Skeletal muscle satellite cell (primary cell): ENCODE measurements around the gene MPND.
"Not testable (repeated sequence)": the region's sequence is repeated elsewhere in the genome, so short reads cannot be mapped to it uniquely, and the experiment has no call there.

ENCODE experiments used
- H3K27me3 ChIP-seq: 2 replicates; pipeline ENCODE4 v1.7.0; 2013; ENCODE audit warnings: low read length; ENCODE audit not compliant: control insufficient read depth, insufficient read depth
- H3K36me3 ChIP-seq: 2 replicates; pipeline ENCODE4 v1.7.0; 2013; ENCODE audit warnings: mild to moderate bottlenecking, control low read depth, low read length; ENCODE audit not compliant: insufficient read depth
- H3K4me1 ChIP-seq: 2 replicates; pipeline ENCODE4 v1.7.0; 2013; ENCODE audit warnings: low read length; ENCODE audit not compliant: control insufficient read depth, insufficient read depth
- H3K4me2 ChIP-seq: 2 replicates; pipeline ENCODE4 v1.7.0; 2013; ENCODE audit warnings: mild to moderate bottlenecking, low read length
- H3K4me3 ChIP-seq: 2 replicates; pipeline ENCODE4 v1.7.0; 2013; ENCODE audit warnings: low read length
- H3K9ac ChIP-seq: 2 replicates; pipeline ENCODE4 v1.7.0; 2013; ENCODE audit warnings: mild to moderate bottlenecking, low read depth, low read length, moderate library complexity
- H3K9me3 ChIP-seq: replicated peaks from 2 replicates; pipeline ENCODE4 v1.7.0; 2013; ENCODE audit warnings: mild to moderate bottlenecking, control low read depth, low read length

The MPND gene

DNA sequence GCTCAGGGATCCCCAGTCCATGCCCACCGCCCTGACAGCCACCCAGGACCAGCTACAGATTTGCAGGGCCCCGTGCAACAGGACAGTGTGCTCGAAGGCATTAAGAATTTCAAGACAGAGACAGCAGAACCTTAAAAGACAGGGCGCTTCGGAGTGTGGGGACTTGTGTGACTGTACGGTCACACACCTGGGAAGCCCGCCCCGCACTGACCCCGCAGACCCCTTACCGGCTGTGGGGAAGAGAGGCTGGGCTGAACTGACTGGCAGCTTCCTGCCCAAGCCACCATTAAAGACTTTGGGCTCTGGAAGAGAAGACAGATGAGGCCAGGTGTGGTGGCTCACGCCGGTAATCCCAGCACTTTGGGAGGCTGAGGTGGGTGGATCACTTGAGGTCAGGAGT lies 19.1 kb upstream of the MPND start:
- H3K9me3 ChIP-seq = no peaks in the 10 kb centered on the region
- no peak overlapping the region for H3K9ac ChIP-seq
- peaks cover 15% of the 10 kb centered on the region for H3K4me1 ChIP-seq
- H3K36me3 ChIP-seq = no peaks in the 10 kb centered on the region
- peaks cover 6% of the 10 kb centered on the region for H3K27me3 ChIP-seq
- H3K4me2 ChIP-seq = no peak overlapping the region
- H3K4me3 ChIP-seq = no peak overlapping the region

DNA sequence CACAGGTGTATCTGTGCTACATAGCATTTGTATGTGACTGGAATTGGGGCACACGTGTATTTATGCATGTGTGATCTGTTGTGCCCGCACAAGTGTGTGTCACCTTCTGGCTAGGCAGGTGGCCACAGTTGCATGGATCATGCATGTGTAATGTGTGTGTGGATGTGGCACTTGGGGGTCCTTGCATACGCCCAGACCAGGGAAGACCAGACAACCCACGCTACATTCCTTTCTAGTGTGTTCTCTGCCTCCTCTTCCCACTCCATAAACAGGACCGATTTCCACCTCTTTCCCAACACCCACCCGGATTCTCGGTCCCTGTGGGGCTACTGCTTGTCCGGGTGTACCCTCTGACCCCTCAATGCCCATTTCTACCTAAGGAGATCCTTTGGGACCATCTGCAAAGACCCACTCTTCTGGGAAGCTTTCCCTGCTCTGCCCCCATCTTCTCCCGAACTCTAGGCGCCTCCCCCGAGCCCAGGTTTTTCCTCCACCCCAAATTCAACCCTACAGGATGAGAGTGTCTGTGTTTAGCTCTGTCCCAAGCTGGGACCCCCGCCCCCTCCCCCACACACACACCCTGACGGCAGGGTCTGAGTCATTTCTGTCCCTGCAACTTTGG lies 17.0 kb upstream of the MPND start:
- no peaks in the 10 kb centered on the region for H3K9me3 ChIP-seq
- H3K9ac ChIP-seq = no peak overlapping the region
- no peak overlapping the region for H3K4me2 ChIP-seq
- peaks cover 15% of the 10 kb centered on the region for H3K4me1 ChIP-seq
- H3K4me3 ChIP-seq = no peak overlapping the region
- H3K36me3 ChIP-seq = no peaks in the 10 kb centered on the region
- peaks cover 6% of the 10 kb centered on the region for H3K27me3 ChIP-seq

DNA sequence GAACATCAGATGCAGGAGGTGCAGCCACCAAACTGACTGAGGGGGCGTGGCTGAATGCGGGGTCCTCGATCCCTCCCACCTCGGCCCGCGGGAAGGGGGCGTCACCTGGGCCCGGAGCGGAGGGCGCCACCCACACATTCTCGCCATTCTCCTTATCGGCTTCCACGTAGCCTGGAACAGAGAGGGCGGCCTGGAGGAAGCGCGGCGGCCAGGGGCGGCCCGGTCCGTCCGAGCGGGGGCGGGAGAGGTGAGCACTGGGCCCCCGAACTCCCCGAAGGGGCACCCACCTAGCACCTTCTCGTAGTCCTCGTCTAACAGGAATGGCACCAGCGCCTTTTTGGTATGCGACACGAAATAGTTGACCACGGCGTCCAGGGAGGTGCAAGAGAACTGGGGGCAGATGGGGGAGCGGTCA lies 16.5 kb upstream of the MPND start:
- Histone ChIP-seq H3K9me3 (no peaks in the 10 kb centered on the region), H3K9ac (no peak overlapping the region), H3K4me3 (no peak overlapping the region), H3K36me3 (no peaks in the 10 kb centered on the region), H3K27me3 (peaks cover 6% of the 10 kb centered on the region), H3K4me2 (peak overlapping the region; percentile 65), H3K4me1 (peaks cover 15% of the 10 kb centered on the region)

DNA sequence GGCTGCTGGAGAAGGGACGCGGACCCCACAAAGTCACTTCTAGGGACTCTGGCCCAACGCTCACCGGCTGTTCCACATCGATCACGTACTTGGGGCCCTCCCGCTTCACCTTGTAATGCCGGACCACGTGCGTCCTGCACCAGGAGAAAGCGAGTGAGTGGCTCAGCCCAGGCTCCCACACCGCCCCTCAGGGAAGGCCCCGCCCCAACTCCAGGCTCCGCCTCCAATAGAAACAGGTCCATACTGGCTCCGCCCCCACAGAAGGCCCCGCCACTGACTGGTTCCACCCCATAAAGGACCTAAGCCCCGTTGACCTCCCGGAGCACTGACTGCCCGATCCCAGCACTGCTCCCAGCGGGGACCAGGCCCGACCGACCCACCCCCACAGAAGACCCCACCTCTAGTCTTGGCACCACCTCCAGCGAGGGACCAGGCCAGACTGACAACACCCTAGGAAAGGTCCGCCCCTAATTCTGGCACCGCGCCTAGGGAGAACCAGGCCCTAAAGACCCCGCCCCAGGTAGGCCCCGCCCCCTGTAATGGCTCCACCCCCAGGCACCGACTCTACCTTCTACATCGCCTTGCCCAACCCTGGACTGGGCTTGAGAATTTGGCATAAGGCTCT lies 16.0 kb upstream of the MPND start:
- Histone ChIP-seq H3K4me1 (peaks cover 15% of the 10 kb centered on the region), H3K9me3 (no peaks in the 10 kb centered on the region), H3K4me2 (peak overlapping the region; percentile 65), H3K36me3 (no peaks in the 10 kb centered on the region), H3K4me3 (peak overlapping the region; percentile 39), H3K27me3 (peaks cover 6% of the 10 kb centered on the region), H3K9ac (no peak overlapping the region)

DNA sequence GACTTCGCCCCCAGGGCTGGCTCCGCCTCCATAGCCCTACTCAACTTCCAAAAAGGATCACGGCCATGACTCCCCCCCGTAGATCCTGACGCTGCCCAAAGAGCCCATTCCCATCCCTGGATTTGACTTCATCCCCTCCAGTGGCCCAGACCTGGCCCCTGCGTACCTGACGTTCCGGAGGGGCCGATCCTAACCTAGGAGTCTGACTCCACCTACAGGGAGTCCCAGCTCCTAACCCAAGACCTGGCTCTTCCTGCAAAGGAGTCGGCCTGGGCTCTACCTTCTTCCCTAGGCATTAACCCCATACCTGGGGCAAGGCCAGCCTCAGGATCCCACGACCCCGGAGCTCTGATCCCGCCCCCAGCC lies 15.5 kb upstream of the MPND start:
- Histone ChIP-seq H3K36me3 (no peaks in the 10 kb centered on the region), H3K4me1 (peaks cover 15% of the 10 kb centered on the region), H3K27me3 (peaks cover 6% of the 10 kb centered on the region), H3K4me3 (peak overlapping the region; percentile 39), H3K9ac (no peak overlapping the region), H3K9me3 (no peaks in the 10 kb centered on the region), H3K4me2 (no peak overlapping the region)

DNA sequence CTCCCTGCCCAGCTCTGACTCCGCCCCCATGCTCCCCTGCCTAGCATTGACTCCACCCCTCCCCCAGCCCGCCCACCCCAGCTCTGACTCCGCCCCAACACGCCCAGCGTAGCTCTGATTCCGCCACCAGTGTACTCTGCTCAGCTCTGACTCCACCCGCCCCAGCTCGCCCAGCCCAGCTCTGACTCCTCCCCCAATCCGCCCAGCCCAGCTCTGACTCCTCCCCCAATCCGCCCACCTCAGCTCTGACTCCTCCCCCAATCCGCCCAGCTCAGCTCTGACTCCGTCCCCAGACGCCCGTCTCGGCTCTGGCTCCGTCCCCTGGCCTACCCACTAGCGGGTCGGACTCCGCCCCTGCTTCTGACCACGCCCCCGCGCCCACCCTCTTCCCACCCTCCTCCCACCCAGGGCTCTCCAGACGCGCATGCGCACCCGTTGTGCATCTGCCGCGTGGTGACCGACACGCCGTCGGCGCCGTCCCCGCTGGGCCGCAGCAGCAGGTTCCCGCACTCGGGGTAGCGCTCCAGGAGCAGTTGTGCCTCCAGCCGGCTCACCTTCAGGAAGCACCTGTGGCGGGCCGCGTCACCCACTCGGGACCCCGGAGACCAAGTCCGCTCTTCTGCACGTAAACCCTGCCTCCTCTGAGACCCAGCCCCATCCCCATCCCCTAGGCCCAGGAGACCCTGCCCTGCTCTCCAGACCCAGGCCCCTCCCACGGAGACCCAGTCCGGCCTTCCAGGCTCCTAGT lies 14.9 kb upstream of the MPND start:
- no peaks in the 10 kb centered on the region for H3K9me3 ChIP-seq
- H3K4me1 ChIP-seq = peaks cover 15% of the 10 kb centered on the region
- peak overlapping the region; percentile 78 for H3K4me2 ChIP-seq
- H3K9ac ChIP-seq = peak overlapping the region; percentile 59
- H3K27me3 ChIP-seq = peaks cover 6% of the 10 kb centered on the region
- peak overlapping the region; percentile 71 for H3K4me3 ChIP-seq
- H3K36me3 ChIP-seq = no peaks in the 10 kb centered on the region

DNA sequence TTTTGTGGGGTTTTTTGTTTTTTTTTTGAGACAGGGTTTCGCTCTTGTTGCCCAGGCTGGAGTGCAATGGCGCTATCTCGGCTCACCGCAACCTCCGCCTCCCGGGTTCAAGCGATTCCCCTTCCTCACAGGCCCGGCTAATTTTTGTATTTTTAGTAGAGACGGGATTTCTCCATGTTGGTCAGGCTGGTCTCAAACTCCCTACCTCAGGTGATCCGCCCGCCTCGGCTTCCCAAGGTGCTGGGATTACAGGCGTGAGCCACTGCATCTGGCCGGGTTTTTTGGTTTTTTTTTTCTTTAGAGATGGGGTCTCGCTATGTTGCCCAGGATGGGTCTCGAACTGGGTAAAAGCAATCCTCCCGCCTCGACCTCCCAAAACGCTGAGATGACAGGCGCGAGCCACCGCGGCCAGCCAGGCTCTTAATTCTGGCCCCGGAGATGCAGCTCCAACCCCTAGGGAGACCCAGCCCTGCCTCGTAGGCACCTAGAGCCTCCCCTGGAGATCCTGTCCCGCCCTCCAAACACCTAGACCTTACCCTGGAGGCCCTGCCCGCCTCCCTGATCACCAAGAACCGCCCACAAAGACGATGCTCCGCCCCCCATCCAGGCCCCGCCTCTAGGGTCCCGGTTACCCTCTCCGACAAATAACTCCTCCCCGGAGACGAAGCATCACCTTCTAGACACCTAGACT lies 14.2 kb upstream of the MPND start:
- H3K4me3 ChIP-seq = peak overlapping the region; percentile 71
- H3K9me3 ChIP-seq, H3K27me3 ChIP-seq, H3K36me3 ChIP-seq: not testable (repeated sequence)
- peaks cover 15% of the 10 kb centered on the region for H3K4me1 ChIP-seq
- H3K4me2 ChIP-seq = peak overlapping the region; percentile 78
- H3K9ac ChIP-seq = peak overlapping the region; percentile 59

DNA sequence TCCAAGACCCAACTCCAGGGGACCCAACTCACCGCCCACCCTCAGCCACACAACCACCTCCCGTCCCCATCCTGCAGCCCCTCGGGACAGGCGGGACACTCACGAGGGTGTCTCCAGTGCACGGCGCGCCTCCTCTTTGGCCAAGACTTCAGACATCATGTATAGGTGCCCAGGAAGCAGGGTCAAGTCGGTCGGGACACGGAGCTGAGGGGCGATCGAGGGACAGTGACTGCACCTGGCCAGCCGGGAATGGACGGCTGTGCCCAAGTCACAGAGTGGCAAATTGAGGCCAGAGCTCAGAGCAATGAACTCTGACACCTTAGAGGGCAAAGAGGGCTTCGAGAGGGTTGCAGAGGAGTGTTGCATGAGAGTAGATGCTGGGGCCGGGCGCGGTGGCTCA lies 13.5 kb upstream of the MPND start:
- Histone ChIP-seq H3K27me3 (peaks cover 6% of the 10 kb centered on the region), H3K4me3 (no peak overlapping the region), H3K9ac (no peak overlapping the region), H3K4me1 (peaks cover 15% of the 10 kb centered on the region), H3K4me2 (no peak overlapping the region), H3K36me3 (no peaks in the 10 kb centered on the region), H3K9me3 (no peaks in the 10 kb centered on the region)

DNA sequence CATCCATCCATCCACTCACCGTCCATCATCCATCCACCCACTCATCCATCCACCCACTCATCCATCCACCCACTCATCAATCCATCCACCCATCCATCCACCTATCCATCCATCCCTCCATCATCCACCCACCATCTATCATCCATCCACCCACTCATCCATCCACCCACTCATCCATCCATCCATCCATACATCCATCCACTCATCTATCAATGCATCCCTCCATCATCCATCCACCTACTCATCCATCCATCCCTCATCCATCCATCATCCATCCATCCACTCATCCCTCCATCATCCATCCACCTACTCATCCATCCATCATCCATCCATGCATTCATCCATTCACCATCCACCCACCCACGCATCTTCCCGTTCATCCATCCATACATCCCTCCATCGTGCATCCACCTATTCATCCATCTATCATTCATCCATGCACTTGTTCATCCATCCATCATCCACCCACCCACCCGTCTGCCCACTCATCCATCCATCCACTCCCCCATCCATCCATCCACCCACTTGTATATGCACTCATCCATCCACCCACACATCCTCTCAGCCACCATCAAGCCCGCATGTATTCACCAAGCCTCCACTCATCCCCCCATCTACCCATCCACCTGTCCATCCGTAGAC lies 8.3 kb upstream of the MPND start:
- Histone ChIP-seq H3K4me3 (no peak overlapping the region), H3K27me3 (no peaks in the 10 kb centered on the region), H3K9ac (no peak overlapping the region), H3K4me2 (no peak overlapping the region), H3K36me3 (no peaks in the 10 kb centered on the region), H3K9me3 (no peaks in the 10 kb centered on the region), H3K4me1 (peaks cover 9% of the 10 kb centered on the region)

DNA sequence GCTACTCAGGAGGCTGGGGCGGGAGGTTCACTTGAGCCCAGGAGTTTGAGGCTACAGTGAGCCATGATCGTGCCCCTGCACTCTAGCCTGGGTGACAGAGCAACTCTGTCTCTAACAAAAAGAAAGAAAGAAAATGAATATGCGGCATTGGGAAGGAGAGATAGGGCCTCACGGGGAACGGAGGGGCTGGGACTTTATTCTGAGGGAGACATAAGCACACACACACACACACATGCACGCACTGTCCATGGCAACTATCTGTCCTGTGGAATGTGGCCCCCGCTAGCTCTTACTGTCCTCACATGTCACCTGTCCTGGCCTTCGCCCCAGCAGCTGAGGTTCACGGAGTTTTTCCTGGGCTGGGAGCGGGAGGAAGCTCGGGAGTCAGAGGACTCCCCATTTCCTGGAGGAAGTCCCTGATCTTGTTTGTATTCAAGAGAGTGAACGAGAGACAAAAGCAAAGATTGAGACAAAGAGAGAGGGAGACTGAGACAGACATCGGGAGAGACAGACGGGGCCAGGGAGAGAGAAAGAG lies 5.4 kb upstream of the MPND start:
- Histone ChIP-seq H3K36me3 (no peaks in the 10 kb centered on the region), H3K4me1 (peaks cover 15% of the 10 kb centered on the region), H3K4me3 (peak overlapping the region; percentile 66), H3K9me3 (no peaks in the 10 kb centered on the region), H3K27me3 (no peaks in the 10 kb centered on the region), H3K4me2 (peak overlapping the region; percentile 84), H3K9ac (peak overlapping the region; percentile 71)
